Liver (tissue), 9 donors: Measurements from ENCODE around the gene ACTN1. TPM values are rescaled to one million over a fixed set of nuclear protein-coding genes. Genes with fewer than 3 reads are reported as not detected.

Experiments used
- DNase-seq: peaks from one replicate; pipeline ENCODE4 v3.0.0-alpha.2; 2017; ENCODE audit warnings: low spot score
- H3K27ac ChIP-seq, 2 donors: one replicate each; pipeline ENCODE4 v1.7.0; 2013; ENCODE audit warnings: inconsistent platforms in 2 of 2, low read length in 2 of 2, control low read depth in 1 of 2, low read depth in 1 of 2, mild to moderate bottlenecking in 1 of 2
- H3K27me3 ChIP-seq, 4 donors: one replicate each; pipeline versions ENCODE4 v1.6.1 to v1.7.0; 2013; ENCODE audit warnings: low read length in 3 of 4, inconsistent platforms in 1 of 4, mild to moderate bottlenecking in 1 of 4, moderate library complexity in 1 of 4; ENCODE audit not compliant: control insufficient read depth in 4 of 4, insufficient read depth in 4 of 4
- H3K36me3 ChIP-seq, 4 donors: one replicate each; pipeline versions ENCODE4 v1.6.1 to v1.7.0; 2013; ENCODE audit warnings: low read length in 3 of 4, mild to moderate bottlenecking in 3 of 4, low read depth in 1 of 4, moderate library complexity in 1 of 4; ENCODE audit not compliant: control insufficient read depth in 4 of 4, insufficient read depth in 3 of 4
- H3K4me1 ChIP-seq, 4 donors: one replicate each; pipeline versions ENCODE4 v1.6.1 to v1.7.0; 2013; ENCODE audit warnings: low read length in 3 of 4, mild to moderate bottlenecking in 3 of 4, moderate library complexity in 1 of 4; ENCODE audit not compliant: control insufficient read depth in 4 of 4, insufficient read depth in 4 of 4
- H3K4me3 ChIP-seq, 3 donors: one replicate each; pipeline versions ENCODE4 v1.6.1 to v1.7.0; 2013; ENCODE audit warnings: low read length in 3 of 3, control low read depth in 1 of 3, low read depth in 1 of 3, mild to moderate bottlenecking in 1 of 3
- H3K9ac ChIP-seq, 2 donors: one replicate each; pipeline ENCODE4 v1.7.0; 2013; ENCODE audit warnings: low read length in 2 of 2, mild to moderate bottlenecking in 2 of 2, moderate library complexity in 2 of 2, control low read depth in 1 of 2, low read depth in 1 of 2
- H3K9me3 ChIP-seq, 4 donors: one replicate each; pipeline versions ENCODE4 v1.6.1 to v1.7.0; 2013; ENCODE audit warnings: low read length in 3 of 4; ENCODE audit not compliant: control insufficient read depth in 4 of 4
- ATF3 ChIP-seq: IDR thresholded peaks from 2 replicates; pipeline ENCODE4 v1.6.1; 2016; ENCODE audit warnings: antibody characterized with exemption
- CTCF ChIP-seq: fragments of 150-350 bp; IDR thresholded peaks from 2 replicates; pipeline ENCODE4 v1.5.1; 2017; ENCODE audit warnings: improper control_type of control experiment, low read depth, low read length; ENCODE audit not compliant: missing input control
- EGR1 ChIP-seq, 2 donors: IDR thresholded peaks; 2 replicates each; pipeline ENCODE4 v1.6.1; 2016 to 2018; ENCODE audit warnings: antibody characterized with exemption in 2 of 2, low read depth in 2 of 2
- FOXA1 ChIP-seq: IDR thresholded peaks from 2 replicates; pipeline ENCODE4 v1.6.1; 2016; ENCODE audit warnings: antibody characterized with exemption
- FOXA2 ChIP-seq: IDR thresholded peaks from 2 replicates; pipeline ENCODE4 v1.6.1; 2016; ENCODE audit warnings: antibody characterized with exemption
- GABPA ChIP-seq, 2 donors: IDR thresholded peaks in 1 of 2; conservative IDR thresholded peaks in 1 of 2; 2 replicates each; pipeline ENCODE4 v1.6.1; 2016; ENCODE audit warnings: antibody characterized with exemption in 2 of 2, mild to moderate bottlenecking in 1 of 2, moderate library complexity in 1 of 2
- HNF4A ChIP-seq, 2 donors: conservative IDR thresholded peaks; 2 replicates each; pipeline ENCODE4 v1.6.1; 2016; ENCODE audit warnings: antibody characterized with exemption in 2 of 2, mild to moderate bottlenecking in 2 of 2
- HNF4G ChIP-seq: IDR thresholded peaks from 2 replicates; pipeline ENCODE4 v1.6.1; 2016; ENCODE audit warnings: antibody characterized with exemption
- JUND ChIP-seq, 2 donors: IDR thresholded peaks; 2 replicates each; pipeline ENCODE4 v1.6.1; 2016; ENCODE audit warnings: antibody characterized with exemption in 2 of 2
- MAX ChIP-seq: IDR thresholded peaks from 2 replicates; pipeline ENCODE4 v1.6.1; 2016; ENCODE audit warnings: antibody characterized with exemption
- NR2F2 ChIP-seq: IDR thresholded peaks from 2 replicates; pipeline ENCODE4 v1.6.1; 2016; ENCODE audit warnings: antibody characterized with exemption
- RAD21 ChIP-seq, 2 donors: IDR thresholded peaks; 2 replicates each; pipeline ENCODE4 v1.6.1; 2016; ENCODE audit warnings: antibody characterized with exemption in 2 of 2, mild to moderate bottlenecking in 2 of 2
- REST ChIP-seq: IDR thresholded peaks from 2 replicates; pipeline ENCODE4 v1.6.1; 2016; ENCODE audit warnings: antibody characterized with exemption, mild to moderate bottlenecking
- RXRA ChIP-seq, 2 donors: IDR thresholded peaks; 2 replicates each; pipeline ENCODE4 v1.6.1; 2017 to 2018; ENCODE audit warnings: antibody characterized with exemption in 2 of 2, mild to moderate bottlenecking in 1 of 2
- SP1 ChIP-seq: IDR thresholded peaks from 2 replicates; pipeline ENCODE4 v1.6.1; 2018; ENCODE audit warnings: antibody characterized with exemption, mild to moderate bottlenecking
- TAF1 ChIP-seq: conservative IDR thresholded peaks from 2 replicates; pipeline ENCODE4 v1.6.1; 2016; ENCODE audit warnings: antibody characterized with exemption, mild to moderate bottlenecking
- YY1 ChIP-seq: IDR thresholded peaks from 2 replicates; pipeline ENCODE4 v1.6.1; 2016; ENCODE audit warnings: antibody characterized with exemption, mild to moderate bottlenecking
- ZBTB33 ChIP-seq: IDR thresholded peaks from 2 replicates; pipeline ENCODE4 v1.6.1; 2016; ENCODE audit warnings: antibody characterized with exemption
- WGBS: extraction: QIAGEN DNeasy Blood & Tissue Kit; methylation state at CpG from one replicate; pipeline ENCODE4 v1.1.7; 2013; 5-methylcytosine and 5-hydroxymethylcytosine counted together
- polyA plus RNA-seq, 2 donors: library from polyadenylated mRNA; stranded (reverse) in 1 of 2; unstranded in 1 of 2; fragments of 200-250 nt in 1 of 2; fragments of >200 nt in 1 of 2; fragmentation: Nextera tagmentation in 1 of 2; extraction: Ambion mirVana in 1 of 2; gene quantifications; one replicate each; pipeline versions ENCODE4 v1.2.1 to v1.2.3, GENCODE V29; 2013 to 2015
- total RNA-seq, 2 donors: library from RNA; depleted of rRNA; stranded (reverse); fragments of >200 nt; gene quantifications; one replicate each; pipeline ENCODE4 v1.2.3, GENCODE V29; 2014
- donor health status: healthy.
- donor health status: healthy.
- donor health status: healthy.
- donor health status: healthy.
- donor health status: healthy.

The ACTN1 gene
- total and polyA plus RNA-seq, 4 donors = 36.2 to 100 (median 63.1) TPM

GRCh38 chr14:68885226-68886108 is 93.6 kb downstream of the ACTN1 start:
- TF ChIP-seq SP1 = no peak
- Histone ChIP-seq H3K27ac (peak overlapping the region; percentile 67 to 71), H3K9ac (no peak overlapping the region), H3K4me1 (peaks cover 11 to 27% (median 12%) of the 10 kb centered on the region in 4 donors), H3K36me3 (peaks cover 19 to 73% (median 51%) of the 10 kb centered on the region in 4 donors), H3K4me3 (no peak overlapping the region), H3K9me3 (no peaks in the 10 kb centered on the region), H3K27me3 (no peaks in the 10 kb centered on the region)
- no peak for DNase-seq
- WGBS = 96% methylated on average over 22 of the region's 22 CpGs

- Histone ChIP-seq H3K9ac (no peak overlapping the region), H3K9me3 (no peaks in the 10 kb centered on the region), H3K4me1 (peaks cover 11 to 27% (median 12%) of the 10 kb centered on the region in 4 donors), H3K27ac (peak overlapping the region; percentile 67 to 71), H3K36me3 (peaks cover 17 to 73% (median 52%) of the 10 kb centered on the region in 4 donors), H3K27me3 (no peaks in the 10 kb centered on the region), H3K4me3 (no peak overlapping the region)
- WGBS = 65% methylated on average over 10 of the region's 10 CpGs
- no peak for DNase-seq
- TF ChIP-seq EGR1 (IDR thresholded peaks at IDR 0.05; ENCODE audit: low read depth in 2 of 2) = no peak
- TF ChIP-seq JUND (IDR thresholded peaks at IDR 0.05) = peak; percentile 95 to 96
- TF ChIP-seq FOXA2 = no peak
- no peak for TF ChIP-seq MAX
- TF ChIP-seq TAF1 = no peak
- peak; percentile 80 to 87 for TF ChIP-seq RXRA (IDR thresholded peaks at IDR 0.05)
- TF ChIP-seq REST = no peak
- TF ChIP-seq SP1 = peak; percentile 99
- TF ChIP-seq FOXA1 = peak; percentile 16
- TF ChIP-seq GABPA (IDR thresholded peaks at IDR 0.05 in 1 of 2, conservative IDR thresholded peaks at IDR 0.05 in 1 of 2) = peak in 1 of 2 donors; percentile 10
- peak; percentile 96 for TF ChIP-seq HNF4A (conservative IDR thresholded peaks at IDR 0.05)
- no peak for TF ChIP-seq NR2F2
- no peak for TF ChIP-seq CTCF
- TF ChIP-seq ZBTB33 = no peak
- TF ChIP-seq ATF3 = peak; percentile 74
- peak; percentile 84 for TF ChIP-seq HNF4G
- TF ChIP-seq RAD21 (IDR thresholded peaks at IDR 0.05) = peak; percentile 33 to 52
- TF ChIP-seq YY1 = peak; percentile 91
Observed at GRCh38 chr14:68884031-68885030, 94.8 kb downstream of the ACTN1 start.
